GM18870 (cell line): ENCODE results near the gene UBALD1.

Experiments
- ATAC-seq: cut with Tn5 transposase; IDR thresholded peaks from one replicate; pipeline ENCODE4 v1.9.1; 2021; ENCODE audit warnings: moderate library complexity; ENCODE audit not compliant: unreplicated experiment

Gene UBALD1

GRCh38 chr16:4616047-4616811 lies 1.5 kb upstream of the UBALD1 start:
- ATAC-seq, result peak; percentile 88

GRCh38 chr16:4615384-4616046 lies 827 bp upstream of the UBALD1 start:
- ATAC-seq, result no peak

GRCh38 chr16:4613636-4614570 lies 785 bp downstream of the UBALD1 start:
- no peak for ATAC-seq

GRCh38 chr16:4612977-4613635 lies 1.6 kb downstream of the UBALD1 start:
- no peak for ATAC-seq

- no peak for ATAC-seq
Observed at GRCh38 chr16:4612474-4612931, 2.2 kb downstream of the UBALD1 start.

- no peak for ATAC-seq
Observed at GRCh38 chr16:4611337-4612021, 3.2 kb downstream of the UBALD1 start.

GRCh38 chr16:4610011-4611005 lies 4.4 kb downstream of the UBALD1 start:
- no peak for ATAC-seq

- no peak for ATAC-seq
Observed at GRCh38 chr16:4609200-4610010, 5.3 kb downstream of the UBALD1 start.

- no peak for ATAC-seq
Observed at GRCh38 chr16:4608704-4608980, 6.0 kb downstream of the UBALD1 start.

- ATAC-seq, result no peak
Observed at GRCh38 chr16:4607841-4608703, 6.6 kb downstream of the UBALD1 start.

GRCh38 chr16:4606354-4606753 lies 8.3 kb downstream of the UBALD1 start:
- no peak for ATAC-seq

- no peak for ATAC-seq
Observed at GRCh38 chr16:4604401-4604800, 10.3 kb downstream of the UBALD1 start.

- no peak for ATAC-seq
Observed at GRCh38 chr16:4603624-4604170, 11.0 kb downstream of the UBALD1 start.

GRCh38 chr16:4602331-4602730 lies 12.4 kb downstream of the UBALD1 start:
- ATAC-seq, result no peak

- no peak for ATAC-seq
Observed at GRCh38 chr16:4601864-4602186, 12.9 kb downstream of the UBALD1 start.

- no peak for ATAC-seq
Observed at GRCh38 chr16:4601036-4601863, 13.4 kb downstream of the UBALD1 start.
